Measurements from ENCODE around the gene MARVELD3. TPM values are rescaled to one million over a fixed set of nuclear protein-coding genes. Genes with fewer than 3 reads are reported as not detected.
"Not testable (repeated sequence)": the region's sequence is repeated elsewhere in the genome, so short reads cannot be mapped to it uniquely, and the experiment has no call there.

Gene MARVELD3
- not detected for total RNA-seq
- long read RNA-seq = 0 reads

- peak; percentile 46 for DNase-seq
- intact Hi-C loops (cut with DNase I) = no loop called here
- no peak for ATAC-seq (ENCODE audit: poor library complexity)
These were observed at the start of gene MARVELD3 for GRCh38 chr16:71626018-71626857. Gene MARVELD3 (plus strand): TSS chr16:71626184. CDS start chr16:71626230, 46 bp downstream.

GRCh38 chr16:71576971-71577370 is 49.0 kb upstream of the MARVELD3 start, which contains the start of gene TAT:
Gene TAT (minus strand): TSS chr16:71577092. CDS start chr16:71576415, 677 bp downstream.
- intact Hi-C loops (cut with DNase I) = no loop called here
- ATAC-seq (ENCODE audit: poor library complexity) (no peak), DNase-seq (no peak)

GRCh38 chr16:71582553-71582848 is 43.5 kb upstream of the MARVELD3 start:
- DNase-seq; ATAC-seq (ENCODE audit: poor library complexity); intact Hi-C loops (cut with DNase I): not testable (repeated sequence)

GRCh38 chr16:71584543-71585317 is 41.3 kb upstream of the MARVELD3 start:
- no peak for DNase-seq
- ATAC-seq (ENCODE audit: poor library complexity) = no peak
- intact Hi-C loops (cut with DNase I) = no loop called here

- ATAC-seq (ENCODE audit: poor library complexity) (no peak), DNase-seq (no peak)
- intact Hi-C loops (cut with DNase I) = no loop called here
These were observed 40.7 kb upstream of the MARVELD3 start for GRCh38 chr16:71585318-71585703.

GRCh38 chr16:71589334-71589733 is 36.6 kb upstream of the MARVELD3 start:
- ATAC-seq (ENCODE audit: poor library complexity); intact Hi-C loops (cut with DNase I); DNase-seq: not testable (repeated sequence)

- ATAC-seq (ENCODE audit: poor library complexity); DNase-seq; intact Hi-C loops (cut with DNase I): not testable (repeated sequence)
These were observed 35.9 kb upstream of the MARVELD3 start for GRCh38 chr16:71590071-71590470.

- ATAC-seq (ENCODE audit: poor library complexity) (no peak), DNase-seq (no peak)
- intact Hi-C loops (cut with DNase I) = no loop called here
These were observed 35.4 kb upstream of the MARVELD3 start for GRCh38 chr16:71590584-71590983.

GRCh38 chr16:71591917-71592316 is 34.1 kb upstream of the MARVELD3 start:
- DNase-seq (no peak), ATAC-seq (ENCODE audit: poor library complexity) (no peak)
- intact Hi-C loops (cut with DNase I) = no loop called here

GRCh38 chr16:71593048-71593999 is 32.7 kb upstream of the MARVELD3 start:
- DNase-seq (no peak), ATAC-seq (ENCODE audit: poor library complexity) (no peak)
- intact Hi-C loops (cut with DNase I) = no loop called here

- DNase-seq (no peak), ATAC-seq (ENCODE audit: poor library complexity) (no peak)
- intact Hi-C loops (cut with DNase I) = no loop called here
These were observed 31.9 kb upstream of the MARVELD3 start for GRCh38 chr16:71594000-71594646.

- intact Hi-C loops (cut with DNase I); DNase-seq; ATAC-seq (ENCODE audit: poor library complexity): not testable (repeated sequence)
These were observed 30.6 kb upstream of the MARVELD3 start for GRCh38 chr16:71595340-71595826.

- ATAC-seq (ENCODE audit: poor library complexity); DNase-seq; intact Hi-C loops (cut with DNase I): not testable (repeated sequence)
These were observed 27.6 kb upstream of the MARVELD3 start for GRCh38 chr16:71598426-71598825.

- ATAC-seq (ENCODE audit: poor library complexity) = no peak
- intact Hi-C loops (cut with DNase I) = no loop called here
- DNase-seq = no peak
These were observed 25.2 kb upstream of the MARVELD3 start for GRCh38 chr16:71600822-71601221.

GRCh38 chr16:71609066-71609465 is 16.9 kb upstream of the MARVELD3 start:
- intact Hi-C loops (cut with DNase I) = no loop called here
- ATAC-seq (ENCODE audit: poor library complexity) (no peak), DNase-seq (no peak)

GRCh38 chr16:71610447-71610846 is 15.5 kb upstream of the MARVELD3 start:
- no peak for ATAC-seq (ENCODE audit: poor library complexity)
- intact Hi-C loops (cut with DNase I) = loop anchor here (5.0 kb wide), 1 partner anchor 198 kb away; no protein-coding TSS in a partner anchor
- no peak for DNase-seq

- DNase-seq = peak; percentile 67
- intact Hi-C loops (cut with DNase I) = loop anchor here (5.0 kb wide), 1 partner anchor 199 kb away; no protein-coding TSS in a partner anchor
- ATAC-seq (ENCODE audit: poor library complexity) = peak; percentile 75
These were observed 14.8 kb upstream of the MARVELD3 start for GRCh38 chr16:71610936-71611871.

All from Right ventricle myocardium superior (tissue), 1 donor.